Psoas muscle (tissue), 8 donors: ENCODE results near the gene F10. TPM values are rescaled to one million over a fixed set of nuclear protein-coding genes. Genes with fewer than 3 reads are reported as not detected.

Experiments used
- ATAC-seq, 4 donors: fragments of 200-7000 bp; cut with Tn5 transposase; one replicate each; pipeline ENCODE4 v1.9.1; 2020; ENCODE audit warnings: moderate library complexity in 3 of 4, mild to moderate bottlenecking in 2 of 4
- DNase-seq, 2 donors: peaks; one replicate each; pipeline ENCODE4 v3.0.0-alpha.2; 2020
- H3K27ac ChIP-seq: fragments of 200-600 bp; one replicate; pipeline ENCODE4 v1.8.0; 2022
- H3K27me3 ChIP-seq, 3 donors: fragments of 200-600 bp in 1 of 3; one replicate each; pipeline versions ENCODE4 v1.6.1 to v1.8.0; 2013 to 2022; ENCODE audit warnings: low read length in 2 of 3, mild to moderate bottlenecking in 2 of 3, moderate library complexity in 1 of 3; ENCODE audit not compliant: insufficient read depth in 3 of 3
- H3K36me3 ChIP-seq, 2 donors: fragments of 200-600 bp in 1 of 2; one replicate each; pipeline versions ENCODE4 v1.6.1 to v1.8.0; 2013 to 2022; ENCODE audit warnings: low read depth in 1 of 2, mild to moderate bottlenecking in 1 of 2, moderate library complexity in 1 of 2; ENCODE audit not compliant: insufficient read depth in 1 of 2
- H3K4me1 ChIP-seq: fragments of 200-600 bp; one replicate; pipeline ENCODE4 v1.8.0; 2022
- H3K4me3 ChIP-seq: fragments of 200-600 bp; one replicate; pipeline ENCODE4 v1.8.0; 2022; ENCODE audit warnings: mild to moderate bottlenecking
- H3K9me3 ChIP-seq: fragments of 200-600 bp; one replicate; pipeline ENCODE4 v1.8.0; 2022
- WGBS, 3 donors: extraction: QIAGEN DNeasy Blood & Tissue Kit; methylation state at CpG; one replicate each; pipeline versions ENCODE4 v1.1.6 to v1.1.7; 2013; 5-methylcytosine and 5-hydroxymethylcytosine counted together
- intact Hi-C, 2 donors: fragments of 100-400 bp; cut with DNase I; formaldehyde crosslinking; loops; one replicate each; pipeline versions ENCODE4 v1.11.0 to v1.14.2; 2022
- polyA plus RNA-seq, 3 donors: library from polyadenylated mRNA; stranded (reverse); fragments of 200-250 nt; gene quantifications; one replicate each; pipeline ENCODE4 v1.2.3, GENCODE V29; 2013
- total RNA-seq, 4 donors: library from RNA; stranded (reverse); fragmentation: NEBNext Ultra II Directional in 2 of 4; extraction: Animal tissue kit (Norgen Biotek cat#: 25700) in 2 of 4; gene quantifications; one replicate each; pipeline versions ENCODE4 v1.2.1 to v1.2.4, GENCODE V29; 2021 to 2023
- TF ChIP-seq, protein P1 (sequence below): fragments of 200-600 bp; IDR thresholded peaks from one replicate; pipeline ENCODE4 v1.8.0; 2022; ENCODE audit warnings: antibody characterized with exemption
- donor health status: healthy with polysubstance abuse.
- donor health status: DM: no; HTN: no; CAD: no; lungs with moderate emphysema.
- donor health status: Bipolar disorder and iron deficiency.
- donor health status: healthy.
- donor health status: DM: yes; HTN: yes; CAD: no.
- donor health status: DM: no; HTN: no; CAD: no.
- donor health status: DM: no; HTN: no; CAD: no.
- donor health status: DM: yes; HTN: yes; CAD: no.

F10 gene
- total and polyA plus RNA-seq, 7 donors: 0.63 to 4.9 (median 1.5) TPM

DNA sequence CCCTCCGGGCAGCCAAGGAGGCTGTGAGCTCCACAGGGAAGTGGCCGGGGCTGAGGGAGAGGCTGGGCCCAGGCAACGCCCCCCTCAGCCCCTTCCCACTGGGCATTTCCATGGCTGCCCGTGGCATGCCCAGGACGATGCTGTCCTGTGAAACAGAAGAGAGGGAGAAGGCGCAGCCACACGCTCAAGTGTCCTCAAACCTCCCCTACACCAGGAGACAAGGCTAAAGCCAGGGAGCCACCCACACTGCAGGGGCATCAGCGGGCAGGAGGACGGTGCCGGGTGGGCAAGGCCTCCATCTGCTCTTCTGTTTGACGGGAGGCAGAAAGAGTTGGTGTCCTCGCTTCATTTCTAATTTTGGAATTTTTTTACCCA, 21.6 kb downstream of the F10 start:
- no peaks in the 10 kb centered on the region for H3K27me3 ChIP-seq
- H3K36me3 ChIP-seq: no peaks in the 10 kb centered on the region
- no peaks in the 10 kb centered on the region for H3K9me3 ChIP-seq
- TF ChIP-seq, protein P1, sequence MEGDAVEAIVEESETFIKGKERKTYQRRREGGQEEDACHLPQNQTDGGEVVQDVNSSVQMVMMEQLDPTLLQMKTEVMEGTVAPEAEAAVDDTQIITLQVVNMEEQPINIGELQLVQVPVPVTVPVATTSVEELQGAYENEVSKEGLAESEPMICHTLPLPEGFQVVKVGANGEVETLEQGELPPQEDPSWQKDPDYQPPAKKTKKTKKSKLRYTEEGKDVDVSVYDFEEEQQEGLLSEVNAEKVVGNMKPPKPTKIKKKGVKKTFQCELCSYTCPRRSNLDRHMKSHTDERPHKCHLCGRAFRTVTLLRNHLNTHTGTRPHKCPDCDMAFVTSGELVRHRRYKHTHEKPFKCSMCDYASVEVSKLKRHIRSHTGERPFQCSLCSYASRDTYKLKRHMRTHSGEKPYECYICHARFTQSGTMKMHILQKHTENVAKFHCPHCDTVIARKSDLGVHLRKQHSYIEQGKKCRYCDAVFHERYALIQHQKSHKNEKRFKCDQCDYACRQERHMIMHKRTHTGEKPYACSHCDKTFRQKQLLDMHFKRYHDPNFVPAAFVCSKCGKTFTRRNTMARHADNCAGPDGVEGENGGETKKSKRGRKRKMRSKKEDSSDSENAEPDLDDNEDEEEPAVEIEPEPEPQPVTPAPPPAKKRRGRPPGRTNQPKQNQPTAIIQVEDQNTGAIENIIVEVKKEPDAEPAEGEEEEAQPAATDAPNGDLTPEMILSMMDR: no peak
- H3K4me1 ChIP-seq: no peaks in the 10 kb centered on the region
- no peak overlapping the region for H3K4me3 ChIP-seq
- ATAC-seq (no peak), DNase-seq (no peak)
- H3K27ac ChIP-seq: no peak overlapping the region
- WGBS, 3 donors: 80 to 88% (median 87%) methylated on average over 12 of the region's 12 CpGs
- intact Hi-C loops: loop anchor here in 1 of 2 donors (10.0 kb wide), 1 partner anchor 1679 kb away; no protein-coding TSS in a partner anchor

DNA sequence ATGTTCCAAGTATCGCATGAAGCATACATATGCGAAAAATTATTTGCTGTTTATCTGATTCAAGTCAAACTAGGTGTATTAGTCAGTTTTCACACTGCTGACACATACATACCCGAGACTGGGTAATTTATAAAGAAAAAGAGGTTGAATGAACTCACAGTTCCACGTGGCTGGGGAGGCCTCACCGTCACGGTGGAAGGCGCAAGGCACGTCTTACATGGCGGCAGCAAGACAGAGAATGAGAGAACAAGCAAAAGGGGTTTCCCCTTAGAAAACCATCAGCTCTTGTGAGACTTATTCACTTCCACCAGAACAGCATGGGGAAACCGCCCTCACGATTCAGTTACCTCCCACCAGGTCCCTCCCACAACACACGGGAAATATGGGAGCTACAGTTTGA, 22.9 kb downstream of the F10 start:
- WGBS, 3 donors: 80 to 87% (median 84%) methylated on average over 12 of the region's 12 CpGs
- H3K27ac ChIP-seq: no peak overlapping the region
- no peaks in the 10 kb centered on the region for H3K36me3 ChIP-seq
- no peaks in the 10 kb centered on the region for H3K9me3 ChIP-seq
- intact Hi-C loops: loop anchor here in 1 of 2 donors (10.0 kb wide), 1 partner anchor 1681 kb away; no protein-coding TSS in a partner anchor
- no peak overlapping the region for H3K4me3 ChIP-seq
- no peaks in the 10 kb centered on the region for H3K4me1 ChIP-seq
- no peaks in the 10 kb centered on the region for H3K27me3 ChIP-seq
- no peak for ATAC-seq
- no peak for DNase-seq
- TF ChIP-seq, protein P1: no peak

DNA sequence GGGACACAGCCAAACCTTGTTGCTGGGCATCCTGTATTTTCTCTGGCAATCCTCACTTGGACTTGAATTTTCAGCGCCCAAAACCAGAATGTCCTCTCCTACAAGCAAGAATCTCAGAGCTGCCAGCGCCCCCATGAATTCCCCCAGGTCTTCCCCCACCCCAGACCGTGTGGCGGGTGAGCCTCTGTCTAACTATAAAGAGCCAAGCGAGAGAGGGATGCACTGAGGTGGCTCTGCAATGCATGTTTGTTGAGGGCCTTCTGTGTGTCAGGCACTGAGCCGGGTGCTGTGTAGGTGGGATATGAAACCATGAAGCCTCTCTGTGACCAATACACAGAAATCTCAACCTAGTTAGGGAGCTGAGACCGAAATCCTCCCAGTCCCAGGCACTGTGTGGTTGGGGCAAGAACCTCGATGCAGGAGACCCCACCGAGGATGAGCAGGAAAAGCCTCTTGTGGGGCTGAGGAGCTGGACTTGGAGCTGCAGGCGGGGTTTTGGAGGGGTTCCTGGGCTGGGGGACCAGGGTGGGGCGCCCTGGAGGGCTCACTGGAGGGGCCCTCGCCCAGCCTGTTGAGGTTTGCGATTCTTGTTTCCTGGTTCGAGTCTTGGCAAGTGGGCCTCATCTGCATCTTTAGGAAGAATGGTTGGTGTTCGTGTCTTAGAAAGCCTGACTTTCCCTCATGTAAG, 23.5 kb downstream of the F10 start:
- TF ChIP-seq, protein P1: no peak
- WGBS, 3 donors: 83 to 90% (median 87%) methylated on average over 15 of the region's 15 CpGs
- H3K4me1 ChIP-seq: no peaks in the 10 kb centered on the region
- H3K27ac ChIP-seq: no peak overlapping the region
- no peak for DNase-seq
- no peaks in the 10 kb centered on the region for H3K36me3 ChIP-seq
- H3K9me3 ChIP-seq: no peaks in the 10 kb centered on the region
- no peak overlapping the region for H3K4me3 ChIP-seq
- intact Hi-C loops: loop anchor here in 1 of 2 donors (10.0 kb wide), 1 partner anchor 1681 kb away; no protein-coding TSS in a partner anchor
- no peaks in the 10 kb centered on the region for H3K27me3 ChIP-seq
- ATAC-seq: no peak

DNA sequence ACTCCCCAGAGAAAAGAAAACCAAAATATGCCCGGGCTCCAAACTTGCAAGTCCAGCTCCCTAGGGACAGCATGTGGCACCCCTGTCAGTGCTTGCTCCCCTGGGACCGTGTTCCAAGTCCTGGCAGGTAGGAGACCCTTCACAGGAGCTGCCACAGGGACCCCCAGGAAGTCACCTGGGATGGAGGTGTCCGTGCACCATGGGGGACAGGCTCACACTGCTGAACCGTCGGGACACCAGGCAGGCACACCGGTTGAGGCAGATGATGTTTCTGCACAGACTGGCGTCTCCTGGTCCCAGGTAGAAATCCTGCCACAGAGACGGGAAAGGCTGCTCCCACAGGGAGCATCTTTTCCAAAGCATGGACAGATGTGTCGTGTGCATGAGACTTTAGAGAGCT, 24.2 kb downstream of the F10 start:
- WGBS, 3 donors: 81 to 88% (median 85%) methylated on average over 9 of the region's 9 CpGs
- no peak for DNase-seq
- no peak overlapping the region for H3K27ac ChIP-seq
- intact Hi-C loops: loop anchor here in 1 of 2 donors (10.0 kb wide), 1 partner anchor 1682 kb away; no protein-coding TSS in a partner anchor
- H3K4me3 ChIP-seq: no peak overlapping the region
- H3K9me3 ChIP-seq: no peaks in the 10 kb centered on the region
- TF ChIP-seq, protein P1: no peak
- H3K36me3 ChIP-seq: no peaks in the 10 kb centered on the region
- no peak for ATAC-seq
- no peaks in the 10 kb centered on the region for H3K4me1 ChIP-seq
- no peaks in the 10 kb centered on the region for H3K27me3 ChIP-seq
